Brain microvascular endothelial cell (primary cell): Measurements from ENCODE around the gene ERCC4.

ENCODE experiments used
- DNase-seq: peaks from one replicate; pipeline ENCODE4 v3.0.0-alpha.2; 2020
- H3K27ac ChIP-seq: fragments of 250-450 bp; sonication (Bioruptor Pico); 2 replicates; pipeline ENCODE4 v1.5.1; 2020; ENCODE audit warnings: mild to moderate bottlenecking, moderate library complexity
- H3K27me3 ChIP-seq: fragments of 250-450 bp; sonication (Bioruptor Pico); replicated peaks from 2 replicates; pipeline ENCODE4 v1.5.1; 2020; ENCODE audit warnings: mild to moderate bottlenecking
- H3K36me3 ChIP-seq: fragments of 250-450 bp; sonication (Bioruptor Pico); replicated peaks from 2 replicates; pipeline ENCODE4 v1.5.1; 2020; ENCODE audit warnings: mild to moderate bottlenecking
- H3K4me3 ChIP-seq: 2 replicates; pipeline ENCODE4 v1.5.1; 2011; ENCODE audit warnings: low read depth, mild to moderate bottlenecking, control low read depth, low read length, moderate library complexity
- in situ Hi-C: cut with HindIII; loops from 2 replicates; pipeline ENCODE4 v1.10.0; 2017; ENCODE audit warnings: low sequenced_read_pairs, low pct_ligation_motif_present
- TF ChIP-seq, protein P1 (sequence below): IDR thresholded peaks from 2 replicates; pipeline ENCODE4 v1.5.1; 2011; ENCODE audit warnings: low read depth, mild to moderate bottlenecking, moderate library complexity, low read length, control low read depth, inconsistent platforms; ENCODE audit errors: missing control alignments

ERCC4 gene

DNA sequence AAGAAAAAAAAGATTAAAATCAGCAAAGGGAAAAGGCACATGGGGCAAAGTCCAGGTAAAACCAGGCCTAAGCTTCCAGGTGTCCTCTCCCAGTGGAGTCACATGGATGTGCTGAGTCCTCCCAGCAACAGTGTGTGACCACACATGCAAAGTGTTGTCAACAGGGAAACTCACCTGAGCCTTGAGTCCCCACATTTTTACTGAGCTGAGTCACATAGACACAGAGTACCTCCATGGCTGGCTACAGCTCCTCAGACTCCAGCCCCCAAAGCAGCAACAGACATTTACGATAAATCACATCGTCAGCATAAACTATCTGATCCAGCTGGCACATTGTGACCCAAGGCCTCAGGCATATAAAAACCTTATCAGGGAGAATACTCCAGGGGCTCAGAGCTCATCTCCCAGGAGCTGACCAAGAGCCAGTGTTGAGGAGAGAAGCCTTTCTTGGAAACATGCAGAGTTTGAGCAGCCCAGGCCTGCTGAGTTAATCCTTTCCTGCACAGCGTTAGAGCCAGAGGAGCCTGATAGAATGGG is 20.5 kb downstream of the ERCC4 start:
- H3K4me3 ChIP-seq: no peak overlapping the region
- in situ Hi-C loops: loop anchor here (25.0 kb wide), 1 partner anchor 572 kb away; no protein-coding TSS in a partner anchor
- peaks cover 4% of the 10 kb centered on the region for H3K36me3 ChIP-seq
- no peaks in the 10 kb centered on the region for H3K27me3 ChIP-seq
- TF ChIP-seq, protein P1, sequence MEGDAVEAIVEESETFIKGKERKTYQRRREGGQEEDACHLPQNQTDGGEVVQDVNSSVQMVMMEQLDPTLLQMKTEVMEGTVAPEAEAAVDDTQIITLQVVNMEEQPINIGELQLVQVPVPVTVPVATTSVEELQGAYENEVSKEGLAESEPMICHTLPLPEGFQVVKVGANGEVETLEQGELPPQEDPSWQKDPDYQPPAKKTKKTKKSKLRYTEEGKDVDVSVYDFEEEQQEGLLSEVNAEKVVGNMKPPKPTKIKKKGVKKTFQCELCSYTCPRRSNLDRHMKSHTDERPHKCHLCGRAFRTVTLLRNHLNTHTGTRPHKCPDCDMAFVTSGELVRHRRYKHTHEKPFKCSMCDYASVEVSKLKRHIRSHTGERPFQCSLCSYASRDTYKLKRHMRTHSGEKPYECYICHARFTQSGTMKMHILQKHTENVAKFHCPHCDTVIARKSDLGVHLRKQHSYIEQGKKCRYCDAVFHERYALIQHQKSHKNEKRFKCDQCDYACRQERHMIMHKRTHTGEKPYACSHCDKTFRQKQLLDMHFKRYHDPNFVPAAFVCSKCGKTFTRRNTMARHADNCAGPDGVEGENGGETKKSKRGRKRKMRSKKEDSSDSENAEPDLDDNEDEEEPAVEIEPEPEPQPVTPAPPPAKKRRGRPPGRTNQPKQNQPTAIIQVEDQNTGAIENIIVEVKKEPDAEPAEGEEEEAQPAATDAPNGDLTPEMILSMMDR: no peak
- no peak for DNase-seq
- H3K27ac ChIP-seq: no peak overlapping the region

DNA sequence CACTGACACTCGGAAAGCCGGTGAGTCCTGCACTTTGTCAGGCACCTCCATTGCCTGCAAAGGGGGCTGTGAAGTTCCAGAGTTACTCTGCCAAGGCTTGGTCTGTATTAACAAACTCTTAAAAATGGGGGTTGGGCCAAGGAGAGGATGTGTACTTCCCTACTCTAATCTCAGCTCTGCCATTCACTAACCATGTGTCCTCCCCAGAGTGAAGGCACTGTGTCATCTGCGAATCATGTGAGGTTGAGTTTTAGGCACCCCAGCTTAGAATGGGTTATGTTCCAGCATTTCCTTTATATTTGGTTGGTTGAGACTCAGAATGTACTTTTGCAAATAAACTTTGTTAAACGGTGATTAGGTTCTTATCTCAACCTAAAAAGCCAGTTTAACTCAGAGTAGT is 24.9 kb downstream of the ERCC4 start:
- in situ Hi-C loops: loop anchor here (25.0 kb wide), 1 partner anchor 567 kb away; no protein-coding TSS in a partner anchor
- DNase-seq: no peak
- TF ChIP-seq, protein P1: no peak
- no peak overlapping the region for H3K27ac ChIP-seq
- H3K4me3 ChIP-seq: no peak overlapping the region
- no peaks in the 10 kb centered on the region for H3K27me3 ChIP-seq
- peaks cover 4% of the 10 kb centered on the region for H3K36me3 ChIP-seq

DNA sequence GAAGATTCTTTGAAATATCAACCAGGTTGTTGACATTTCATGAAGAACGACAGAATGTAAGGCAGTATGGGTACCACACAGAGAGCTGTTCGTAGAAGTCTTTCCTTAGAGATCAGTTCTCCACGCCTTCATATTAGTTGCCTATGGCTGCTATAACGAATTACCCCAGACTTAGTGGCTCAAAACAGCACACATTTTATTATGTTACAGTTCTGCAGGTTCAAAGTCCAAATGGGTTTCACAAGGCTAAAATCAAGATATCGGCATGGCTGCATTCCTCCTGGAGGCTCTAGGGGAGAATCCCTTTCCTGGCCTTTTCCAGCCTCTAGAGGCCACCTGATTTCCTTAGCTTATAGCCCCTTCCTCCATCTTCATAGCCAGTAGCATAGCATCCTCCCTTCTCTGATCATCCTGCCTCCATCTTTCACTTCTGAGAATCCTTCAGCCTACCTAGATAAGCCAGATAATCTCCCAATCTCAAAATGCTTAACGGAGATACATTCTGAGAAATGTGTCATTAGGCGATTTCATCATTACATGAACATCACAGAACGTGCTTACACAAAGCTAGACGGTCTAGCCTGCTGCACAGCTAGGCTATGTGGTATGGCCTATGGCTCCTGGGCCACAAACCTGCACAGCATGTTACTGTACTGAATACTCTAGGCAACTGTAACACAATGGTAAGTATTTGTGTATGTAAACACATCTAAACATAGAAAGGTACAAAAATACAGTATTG is 26.0 kb downstream of the ERCC4 start:
- peaks cover 4% of the 10 kb centered on the region for H3K36me3 ChIP-seq
- in situ Hi-C loops: loop anchor here (25.0 kb wide), 1 partner anchor 566 kb away; no protein-coding TSS in a partner anchor
- no peak overlapping the region for H3K27ac ChIP-seq
- no peak for DNase-seq
- TF ChIP-seq, protein P1: no peak
- H3K4me3 ChIP-seq: no peak overlapping the region
- no peaks in the 10 kb centered on the region for H3K27me3 ChIP-seq

DNA sequence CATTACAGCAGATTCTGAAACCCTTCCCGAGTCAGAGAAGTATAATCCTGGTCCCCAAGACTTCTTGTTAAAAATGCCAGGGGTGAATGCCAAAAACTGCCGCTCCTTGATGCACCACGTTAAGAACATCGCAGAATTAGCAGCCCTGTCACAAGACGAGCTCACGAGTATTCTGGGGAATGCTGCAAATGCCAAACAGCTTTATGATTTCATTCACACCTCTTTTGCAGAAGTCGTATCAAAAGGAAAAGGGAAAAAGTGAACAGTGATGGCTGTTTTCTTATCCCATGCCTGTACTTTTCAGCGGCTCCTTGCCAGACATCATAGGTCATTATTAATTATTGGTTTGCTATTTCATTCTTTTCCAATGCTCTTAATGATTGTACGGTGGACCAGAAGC is 28.1 kb downstream of the ERCC4 start:
- no peak for DNase-seq
- in situ Hi-C loops: loop anchor here (25.0 kb wide), 1 partner anchor 564 kb away; no protein-coding TSS in a partner anchor
- peaks cover 4% of the 10 kb centered on the region for H3K36me3 ChIP-seq

DNA sequence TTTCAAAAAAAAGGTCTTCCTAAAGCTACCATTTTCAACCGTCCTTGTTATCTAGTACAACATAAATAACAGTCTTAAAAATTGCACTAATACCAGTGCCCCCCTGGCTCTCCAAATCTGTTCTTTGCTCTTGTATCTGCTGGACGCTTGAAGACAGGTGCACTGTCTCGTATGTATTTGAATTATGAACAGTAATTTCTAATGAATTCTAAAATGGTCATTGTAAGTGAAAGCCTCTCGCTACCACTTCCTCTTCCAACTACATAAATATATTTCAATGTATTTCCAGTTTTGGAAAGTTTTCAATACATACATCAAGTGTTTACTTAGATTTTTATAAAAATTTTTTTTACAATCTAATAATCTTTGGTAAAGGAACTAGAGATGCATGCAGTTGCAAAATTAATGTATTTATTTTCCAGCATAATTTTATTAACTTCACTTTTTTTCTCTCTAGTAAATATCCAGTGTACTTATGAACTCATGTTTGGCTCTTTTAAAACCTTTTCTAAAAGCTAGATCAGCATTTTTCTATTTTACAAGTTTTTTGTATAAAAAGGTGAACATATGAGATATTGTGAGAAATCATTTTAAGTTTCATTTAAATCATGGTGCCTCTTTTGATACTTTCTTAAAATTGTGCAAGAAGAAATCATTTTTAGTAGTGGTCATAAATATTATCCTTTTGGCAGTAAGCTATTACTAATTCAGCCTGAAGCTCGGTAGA is 31.0 kb downstream of the ERCC4 start:
- Histone ChIP-seq H3K27ac (no peak overlapping the region), H3K27me3 (no peaks in the 10 kb centered on the region), H3K36me3 (peaks cover 4% of the 10 kb centered on the region), H3K4me3 (no peak overlapping the region)
- DNase-seq: no peak
- in situ Hi-C loops: no loop called here
- TF ChIP-seq, protein P1: no peak

More for the DNA sequence above, 28.1 kb downstream of the ERCC4 start:
- Histone ChIP-seq H3K4me3 (no peak overlapping the region), H3K27ac (no peak overlapping the region), H3K27me3 (no peaks in the 10 kb centered on the region)
- TF ChIP-seq, protein P1: no peak
